HG02678 (cell line): Measurements from ENCODE around the gene SSR1.
"Not testable (repeated sequence)": the region's sequence is repeated elsewhere in the genome, so short reads cannot be mapped to it uniquely, and the experiment has no call there.

Experiments used
- ATAC-seq: cut with Tn5 transposase; IDR thresholded peaks from one replicate; pipeline ENCODE4 v1.9.1; 2021; ENCODE audit warnings: mild to moderate bottlenecking, moderate library complexity; ENCODE audit not compliant: unreplicated experiment

SSR1 gene

DNA sequence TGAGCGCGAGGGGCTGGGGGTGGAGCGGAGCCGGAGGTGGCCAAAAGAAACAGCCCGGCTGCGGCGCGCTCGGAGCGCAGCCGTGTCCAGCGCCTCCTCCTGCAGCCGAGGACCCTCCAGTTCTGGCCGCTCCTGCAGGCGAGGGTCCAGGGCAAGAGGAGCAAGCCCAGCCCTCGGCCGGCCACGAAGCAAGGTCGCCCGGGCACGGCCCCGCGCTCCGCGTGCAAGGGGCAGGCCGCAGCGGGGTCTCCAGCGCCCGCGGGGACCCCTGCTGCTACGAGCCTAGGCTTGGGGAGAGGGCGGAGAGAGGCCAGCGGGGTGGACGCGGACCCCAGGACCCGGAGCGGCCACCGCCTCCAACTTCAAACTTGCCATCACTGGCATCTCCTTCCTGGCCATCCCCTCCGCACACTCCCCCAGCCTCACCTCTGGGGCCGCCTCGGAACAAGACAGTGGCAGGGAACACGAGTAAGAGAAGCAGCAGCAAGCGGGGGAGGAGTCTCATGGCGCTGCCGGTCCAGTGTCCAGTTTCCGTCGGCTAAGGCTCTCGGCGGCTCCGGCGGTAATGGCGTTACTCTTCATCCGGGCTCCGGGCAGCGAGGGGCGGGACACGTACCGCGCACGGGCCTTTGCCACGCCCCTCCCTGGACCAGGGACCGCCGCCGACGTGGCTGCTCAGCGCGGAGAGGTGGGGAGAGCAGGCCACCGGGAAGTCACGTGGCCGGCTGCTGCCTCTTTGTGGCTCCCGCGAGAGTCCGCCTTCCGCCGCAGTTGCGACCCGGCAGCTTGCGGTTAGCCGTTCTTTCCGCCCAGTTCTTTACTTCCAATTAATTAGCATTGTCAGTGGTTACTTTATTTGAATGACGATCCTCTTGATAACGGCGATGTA, at the start of gene SSR1:
TSS of gene SSR1 (minus strand) at position 584 of the 889 bp plus-strand sequence. CDS start at position 505, 79 bp downstream.
- ATAC-seq, result peak; percentile 96

DNA sequence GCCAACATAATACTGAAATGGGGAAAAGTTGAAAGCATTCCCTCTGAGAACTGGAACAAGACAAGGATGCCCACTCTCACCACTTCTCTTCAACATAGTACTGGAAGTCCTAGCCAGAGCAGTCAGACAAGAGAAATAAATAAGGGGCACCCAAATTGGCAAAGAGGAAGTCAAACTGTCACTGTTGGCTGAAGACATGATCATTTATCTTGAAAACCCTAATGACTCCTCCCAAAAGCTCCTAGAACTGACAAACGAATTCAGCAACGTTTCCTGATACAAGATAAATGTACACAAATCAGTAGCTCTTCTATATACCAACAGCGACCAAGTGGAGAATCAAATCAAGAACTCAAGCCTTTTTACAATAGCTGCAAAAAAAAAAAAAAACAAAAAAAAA, 38.9 kb upstream of the SSR1 start:
- ATAC-seq, result not testable (repeated sequence)

DNA sequence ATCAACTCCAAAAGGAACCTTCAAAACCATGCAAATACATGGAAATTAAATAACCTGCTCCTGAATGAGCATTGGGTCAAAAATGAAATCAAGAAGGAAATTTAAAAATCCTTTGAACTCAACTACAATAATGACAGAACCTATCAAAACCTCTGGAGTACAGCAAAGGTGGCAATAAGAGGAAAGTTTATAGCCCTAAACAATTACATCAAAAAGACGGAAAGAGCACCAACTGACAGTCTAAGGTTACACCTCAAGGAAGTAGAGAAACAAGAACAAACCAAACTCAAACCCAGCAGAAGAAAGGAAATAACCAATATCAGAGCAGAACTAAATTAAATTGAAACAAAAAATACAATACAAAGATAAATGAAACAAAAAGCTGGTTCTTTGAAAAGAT, 37.6 kb upstream of the SSR1 start:
- ATAC-seq, result not testable (repeated sequence)

DNA sequence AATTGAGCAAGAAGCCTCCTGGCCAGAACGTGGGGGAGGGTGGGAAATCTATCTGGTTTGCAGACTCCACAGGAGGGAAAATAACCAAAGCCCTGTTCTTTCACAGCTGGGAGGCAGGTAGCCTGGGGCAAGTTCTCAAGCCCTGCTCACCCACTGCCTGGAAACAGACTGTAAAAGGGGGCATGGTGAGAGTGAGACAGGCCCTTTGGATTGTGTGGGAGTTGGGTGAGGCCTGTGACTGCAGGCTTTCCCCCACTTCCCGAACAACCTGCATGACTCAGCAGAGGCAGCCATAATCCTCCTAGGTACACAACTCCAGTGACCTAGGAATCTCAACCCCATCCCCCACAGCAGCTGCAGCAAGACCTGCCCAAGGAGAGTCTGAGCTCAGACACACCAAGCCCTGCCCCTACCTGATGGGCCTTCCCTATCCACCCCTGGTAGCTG, 34.6 kb upstream of the SSR1 start:
- not testable (repeated sequence) for ATAC-seq

DNA sequence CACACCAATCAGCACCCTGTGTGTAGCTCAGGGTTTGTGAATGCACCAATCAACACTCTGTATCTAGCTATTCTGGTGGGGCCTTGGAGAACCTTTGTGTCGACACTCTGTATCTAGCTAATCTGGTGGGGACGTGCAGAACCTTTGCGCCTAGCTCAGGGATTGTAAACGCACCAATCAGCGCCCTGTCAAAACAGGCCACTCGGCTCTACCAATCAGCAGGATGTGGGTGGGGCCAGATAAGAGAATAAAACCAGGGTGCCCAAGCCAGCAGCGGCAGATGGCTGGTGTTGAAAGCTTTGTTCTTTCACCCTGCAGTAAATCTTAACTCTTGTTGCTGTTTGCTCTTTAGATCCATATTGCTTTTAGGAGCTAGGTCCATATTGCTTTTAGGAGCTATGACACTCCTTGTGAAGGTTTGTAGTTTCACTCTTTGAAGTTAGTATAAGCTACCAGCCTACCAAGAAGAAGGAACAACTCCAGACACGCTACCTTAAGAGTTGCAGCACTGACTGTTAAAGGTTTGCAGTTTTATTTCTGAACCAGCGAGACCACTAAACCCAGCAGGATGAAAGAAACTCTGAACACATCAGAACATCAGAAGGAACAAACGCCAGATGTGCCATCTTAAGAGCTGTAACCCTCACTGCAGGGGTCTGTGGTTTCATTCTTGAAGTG, 31.9 kb upstream of the SSR1 start:
- not testable (repeated sequence) for ATAC-seq

DNA sequence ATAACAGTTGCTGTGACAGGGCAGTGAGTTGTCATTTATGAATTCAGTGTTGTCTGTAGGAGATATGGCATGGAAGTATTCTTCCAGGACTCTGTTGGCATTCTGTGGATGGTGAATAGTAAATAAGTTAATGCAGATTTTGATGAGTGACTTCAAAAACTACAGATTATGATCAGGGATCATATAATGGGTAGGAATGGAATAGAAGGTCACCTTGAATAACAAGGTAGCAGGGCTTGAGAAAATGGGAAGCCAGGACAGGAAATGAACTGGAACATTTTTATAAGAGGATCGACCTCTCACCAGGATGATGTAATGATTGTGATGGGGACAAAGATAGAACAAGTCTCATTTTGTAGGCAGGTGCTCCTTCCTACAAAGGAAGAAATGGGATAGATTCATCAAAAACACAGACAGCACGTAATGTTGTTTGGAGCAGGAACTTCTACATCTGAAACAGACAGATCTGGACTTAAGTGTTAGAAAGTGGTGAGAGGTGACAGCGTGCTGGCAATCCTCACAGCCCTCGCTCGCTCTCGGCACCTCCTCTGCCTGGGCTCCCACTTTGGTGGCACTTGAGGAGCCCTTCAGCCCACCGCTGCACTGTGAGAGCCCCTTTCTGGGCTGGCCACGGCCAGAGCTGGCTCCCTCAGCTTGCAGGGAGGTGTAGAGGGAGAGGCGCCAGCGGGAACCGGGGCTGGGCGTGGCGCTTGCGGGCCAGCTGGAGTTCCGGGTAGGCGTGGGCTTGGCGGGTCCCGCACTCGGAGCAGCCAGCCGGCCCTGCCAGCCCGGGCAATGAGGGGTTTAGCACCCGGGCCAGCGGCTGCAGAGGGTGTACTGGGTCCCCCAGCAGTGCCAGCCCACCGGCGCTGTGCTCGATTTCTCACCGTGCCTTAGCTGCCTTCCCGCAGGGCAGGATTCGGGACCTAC, 30.8 kb upstream of the SSR1 start:
- ATAC-seq, result no peak

DNA sequence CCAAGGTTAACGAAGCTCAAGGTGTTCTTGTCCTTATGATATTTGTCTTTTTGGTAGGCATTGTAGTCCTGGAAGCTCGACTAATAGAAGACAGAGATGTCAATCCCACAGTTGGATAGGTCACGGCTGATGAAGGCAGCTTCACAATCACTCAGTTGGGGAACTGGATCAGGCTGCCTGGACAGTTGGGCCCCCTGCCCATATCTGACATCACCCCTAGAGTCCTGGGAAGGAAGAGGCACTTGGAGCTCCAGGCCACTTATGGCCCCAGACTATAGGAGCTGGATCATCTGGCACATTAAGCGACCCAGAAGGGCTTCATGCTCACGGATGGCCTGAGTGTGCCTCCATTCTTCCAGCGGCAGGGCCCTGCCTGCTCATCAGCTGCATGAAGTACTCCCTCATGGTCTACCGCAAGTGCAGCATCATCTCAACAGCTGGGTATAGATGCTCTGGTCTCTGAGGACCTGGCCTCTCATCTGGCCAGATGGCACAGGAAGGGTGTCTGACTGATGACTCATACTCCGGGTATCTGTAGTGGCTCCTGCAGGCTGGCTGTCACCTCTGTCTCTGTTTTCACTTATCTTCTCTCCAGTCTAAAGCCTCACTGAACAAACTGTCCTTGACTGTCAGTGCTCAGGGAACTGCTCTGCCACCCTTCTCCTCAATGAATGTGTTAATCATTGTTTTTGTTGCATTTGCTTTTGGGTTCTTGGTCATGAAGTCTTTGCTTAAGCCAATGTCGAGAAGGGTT, 29.2 kb upstream of the SSR1 start:
- ATAC-seq, result peak; percentile 72

DNA sequence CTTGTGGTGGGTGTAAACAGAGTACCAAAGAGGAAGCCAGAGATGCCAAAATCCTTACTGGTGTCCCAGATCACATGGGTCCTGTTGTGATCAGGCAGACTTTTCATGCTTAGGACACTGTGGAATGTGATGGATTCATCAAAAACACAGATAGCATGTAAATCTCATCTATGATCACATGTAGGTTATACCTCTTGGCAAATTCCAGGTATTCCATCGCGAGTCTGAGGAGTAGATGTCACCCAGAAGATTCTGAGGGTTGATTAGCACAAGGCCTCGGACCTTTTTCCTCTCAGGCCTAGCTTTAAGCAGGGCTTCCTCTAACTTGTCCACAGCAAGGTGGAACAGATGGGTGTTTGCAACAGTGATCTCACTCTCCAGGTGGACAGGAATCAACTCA, 28.3 kb upstream of the SSR1 start:
- no peak for ATAC-seq

DNA sequence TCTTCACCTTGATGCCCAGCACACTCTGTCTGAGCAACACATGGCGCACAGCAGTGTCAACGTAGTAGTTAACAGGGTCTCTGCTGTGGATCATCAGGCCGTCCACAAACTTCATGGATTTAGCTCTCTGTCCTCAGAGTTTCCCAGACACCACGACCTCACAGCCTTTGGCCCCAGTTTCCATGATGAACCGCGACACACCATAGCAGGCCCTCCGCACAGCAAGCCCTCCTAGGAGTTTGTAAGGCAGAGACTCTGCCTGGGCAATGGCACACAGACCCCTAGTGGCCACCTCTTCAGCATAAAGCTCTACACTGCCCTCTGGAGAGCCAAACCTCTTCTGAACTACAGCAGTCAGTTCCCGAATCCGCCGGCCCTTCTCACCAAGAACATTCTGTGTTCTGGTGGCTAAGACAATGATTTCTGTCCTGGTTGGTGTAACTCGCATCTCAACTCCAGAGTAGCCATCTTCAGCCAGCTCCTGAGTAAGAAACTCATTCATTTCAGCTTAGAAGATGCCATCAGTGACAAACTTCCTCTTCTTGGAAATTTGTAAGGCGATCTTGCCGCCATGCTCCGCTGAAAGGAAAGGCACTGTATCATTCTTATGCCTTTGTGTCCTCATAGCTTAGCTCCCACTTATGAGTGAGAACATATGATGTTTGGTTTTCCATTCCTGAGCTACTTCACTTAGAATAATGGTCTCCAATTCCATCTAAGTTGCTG, 26.2 kb upstream of the SSR1 start:
- ATAC-seq, result not testable (repeated sequence)

DNA sequence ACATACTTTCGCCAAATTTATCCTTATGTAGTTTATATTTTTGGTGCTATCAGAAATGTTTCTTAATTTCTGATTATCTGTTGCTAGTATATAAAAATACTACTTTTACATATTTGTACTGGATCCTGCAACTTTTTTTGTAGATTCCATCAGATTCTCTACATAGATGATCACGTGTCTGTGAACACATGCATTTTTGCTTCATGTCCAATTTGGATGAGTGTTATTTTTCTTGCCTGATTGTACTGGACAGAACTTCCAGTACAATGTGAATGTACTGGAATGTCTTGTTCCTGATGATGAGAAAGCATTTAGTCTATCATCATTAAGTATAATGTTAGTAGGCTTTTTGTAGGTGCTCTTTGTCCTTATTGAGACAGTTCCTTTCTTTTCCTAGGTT, 25.0 kb upstream of the SSR1 start:
- no peak for ATAC-seq

DNA sequence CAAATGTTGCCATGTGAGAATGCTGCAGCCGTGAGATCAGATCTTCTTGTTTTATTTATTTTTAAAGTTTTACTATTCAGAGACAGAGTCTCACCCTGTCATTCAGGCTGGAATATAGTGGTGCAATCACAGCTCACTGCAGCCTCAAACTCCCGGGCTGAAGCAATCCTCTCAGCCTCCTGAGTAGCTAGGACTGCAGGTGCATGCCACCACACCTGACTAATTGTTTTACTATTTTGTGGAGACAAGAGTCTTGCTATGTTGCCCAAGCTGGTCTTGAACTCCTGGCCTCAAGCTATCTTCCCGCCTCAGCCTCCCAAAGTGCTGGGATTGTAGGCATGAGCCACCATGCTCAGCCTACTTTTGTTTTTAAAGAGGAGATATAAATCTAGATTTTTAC, 22.5 kb upstream of the SSR1 start:
- no peak for ATAC-seq

DNA sequence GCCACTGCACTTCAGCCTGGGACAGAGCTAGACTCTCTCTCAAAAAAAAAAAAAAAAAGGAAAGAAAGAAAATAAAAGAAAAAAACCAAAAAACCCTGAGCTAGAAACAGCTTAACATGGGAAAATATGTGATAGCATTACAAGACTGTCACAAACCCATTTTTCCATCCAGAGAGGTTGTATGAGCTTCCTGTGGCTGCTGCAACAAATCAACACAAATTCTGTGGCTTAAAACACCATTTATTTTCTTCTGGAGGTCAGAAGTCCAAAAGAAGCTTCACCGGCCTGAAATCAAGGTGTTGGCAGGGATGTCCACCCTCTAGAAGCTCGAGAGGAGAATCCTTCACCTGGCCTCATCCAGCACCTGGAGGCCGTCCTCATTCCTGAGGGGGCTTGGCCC, 21.7 kb upstream of the SSR1 start:
- no peak for ATAC-seq

DNA sequence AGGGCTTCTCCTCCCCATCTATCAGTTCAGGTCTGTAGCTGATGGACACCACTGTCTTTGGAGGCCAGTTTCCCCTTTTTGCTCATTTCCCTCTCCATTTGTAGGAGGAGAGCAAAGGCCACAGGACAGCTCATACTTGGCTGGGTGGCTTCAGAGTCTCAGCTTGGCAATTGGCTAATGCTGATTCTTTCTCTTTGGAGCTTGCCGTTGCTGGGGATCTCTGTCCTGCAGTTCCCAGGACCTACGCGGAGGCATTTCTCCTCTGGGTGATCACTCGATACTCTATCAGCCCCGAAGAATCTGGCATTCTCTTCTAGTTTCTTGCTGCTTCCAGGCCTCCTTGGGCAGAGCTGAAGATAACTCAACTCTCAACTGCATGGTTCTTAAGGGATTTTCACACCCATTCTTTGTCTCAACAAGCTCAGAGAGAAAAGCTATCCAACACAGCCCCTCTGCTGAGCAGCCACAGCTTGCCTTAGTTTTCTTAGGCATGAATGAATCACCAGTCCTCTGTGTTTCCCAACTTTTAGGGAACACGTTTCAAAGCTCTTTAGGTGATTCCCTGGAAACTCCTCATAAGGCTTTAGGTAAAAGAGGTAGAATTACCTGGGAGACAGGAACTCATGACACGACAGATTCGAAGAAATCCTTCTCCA, 19.2 kb upstream of the SSR1 start:
- no peak for ATAC-seq

DNA sequence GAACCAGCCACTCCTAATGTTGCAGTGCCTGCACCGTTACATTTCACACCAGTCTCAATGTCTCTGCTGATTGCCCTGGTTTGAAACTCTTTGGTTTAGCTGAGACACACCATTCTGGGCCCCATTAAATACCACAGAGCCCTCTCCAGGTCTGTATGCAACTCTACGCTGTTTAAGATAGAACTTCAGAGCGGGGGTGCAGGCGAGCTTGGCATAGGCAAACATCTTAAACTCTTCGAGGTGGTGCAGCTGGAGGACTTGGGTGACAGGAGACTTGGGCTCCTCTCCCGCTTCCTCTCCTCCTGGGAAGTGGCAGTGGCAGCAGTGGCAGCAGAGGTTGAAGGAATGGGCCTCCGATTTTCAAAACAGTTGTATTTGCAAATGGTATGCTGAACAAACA, 18.5 kb upstream of the SSR1 start:
- no peak for ATAC-seq

DNA sequence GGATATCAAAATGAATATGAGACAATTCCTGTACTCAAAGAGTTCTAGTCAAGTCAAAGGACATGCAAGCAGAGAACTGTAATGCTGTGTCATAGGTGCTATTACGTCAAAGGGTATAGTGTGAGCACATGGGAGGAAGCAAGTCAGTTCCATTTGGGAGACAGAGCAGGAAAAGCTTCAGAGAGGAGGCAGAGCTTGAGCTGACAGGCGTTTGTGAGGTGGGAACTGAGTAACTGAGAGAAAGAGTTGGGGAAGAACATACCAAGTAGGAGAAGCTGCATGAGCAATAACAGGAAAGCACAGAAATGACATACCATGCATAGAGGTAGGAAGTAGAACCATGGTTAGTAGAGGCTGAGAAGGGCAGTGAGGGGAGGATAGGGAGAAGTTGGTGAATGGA, 15.2 kb upstream of the SSR1 start:
- no peak for ATAC-seq

DNA sequence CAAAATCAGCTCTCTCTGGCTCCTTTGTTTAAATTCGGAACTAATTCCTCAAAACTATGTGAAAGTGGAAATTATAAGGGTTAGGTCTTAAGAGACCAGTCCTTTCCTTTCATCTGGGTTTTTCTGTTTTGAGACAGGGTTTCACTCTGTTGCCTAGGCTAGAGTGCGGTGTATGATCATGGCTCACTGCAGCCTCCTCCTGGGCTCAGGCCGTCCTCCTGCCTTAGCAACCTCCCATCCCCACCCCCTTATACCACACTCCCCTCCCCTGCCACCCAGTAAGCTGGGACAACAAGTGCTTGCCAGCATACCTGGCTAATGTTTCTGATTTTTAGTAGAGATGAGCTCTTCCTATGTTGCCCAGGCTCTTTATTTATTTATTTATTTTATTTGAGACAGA, 12.8 kb upstream of the SSR1 start:
- ATAC-seq, result no peak

DNA sequence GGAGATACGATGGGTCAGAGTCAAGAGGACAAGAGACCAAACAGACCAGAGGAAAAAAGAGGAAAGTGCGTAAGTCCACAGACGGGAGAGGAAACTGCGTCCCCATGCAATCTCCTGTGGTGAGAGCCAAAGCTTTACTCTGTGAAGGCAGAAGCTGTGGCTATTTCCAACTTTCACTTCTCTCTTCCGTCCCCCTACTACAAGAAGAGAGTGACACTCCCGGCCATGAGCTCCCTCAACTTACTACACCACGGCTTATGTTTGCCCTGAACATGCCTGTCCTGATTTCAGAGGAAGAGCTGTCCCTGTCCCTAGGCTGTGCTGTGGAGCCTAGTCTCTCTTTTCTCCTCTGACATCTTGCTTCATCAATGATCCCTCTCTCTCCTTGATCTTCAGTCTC, 11.5 kb upstream of the SSR1 start:
- ATAC-seq, result peak; percentile 62

DNA sequence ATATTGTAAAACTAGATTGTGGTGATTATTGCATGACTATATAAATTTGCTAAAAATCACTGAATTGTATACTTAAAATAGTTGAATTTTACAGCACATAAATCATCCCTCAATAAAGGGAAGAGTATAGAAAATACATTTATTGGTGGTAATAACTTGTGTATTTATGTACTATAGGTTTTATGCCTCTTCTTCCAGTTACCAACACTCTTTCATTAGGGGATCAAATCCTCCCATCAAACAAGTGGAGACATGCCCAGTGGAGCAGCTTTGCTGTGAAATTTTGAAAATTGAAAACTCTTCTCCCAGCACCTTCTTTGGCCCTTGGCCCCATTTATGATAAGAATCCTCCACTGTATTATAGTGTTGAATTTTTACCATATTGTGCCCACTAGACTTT, 10.1 kb upstream of the SSR1 start:
- ATAC-seq, result no peak

DNA sequence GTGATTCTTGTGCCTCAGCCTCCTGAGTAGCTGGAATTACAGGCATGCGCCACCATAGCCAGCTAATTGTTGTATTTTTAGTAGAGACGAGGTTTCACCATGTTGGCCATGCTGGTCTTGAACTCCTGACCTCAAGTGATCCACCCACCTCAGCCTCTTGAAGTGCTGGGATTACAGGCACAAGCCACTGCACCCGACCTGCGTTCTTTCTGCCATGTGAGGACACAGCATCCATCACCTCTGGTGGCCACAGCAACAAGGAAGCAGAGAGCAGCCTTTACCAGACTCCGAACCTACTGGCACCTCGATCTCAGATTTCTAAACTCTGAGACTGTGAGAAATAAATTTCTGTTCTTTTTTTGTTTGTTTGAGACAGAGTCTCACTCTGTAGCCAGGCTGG, 8.9 kb upstream of the SSR1 start:
- not testable (repeated sequence) for ATAC-seq
